Mesendoderm (in vitro differentiated cells): ENCODE data around the gene ENOX2.

Experiments used
- DNase-seq: peaks from one replicate; pipeline ENCODE4 v3.0.0; 2013
- H2AK5ac ChIP-seq: 2 replicates; pipeline ENCODE4 v1.6.1; 2013; ENCODE audit warnings: low read length, inconsistent platforms
- H2BK120ac ChIP-seq: 2 replicates; pipeline ENCODE4 v1.6.1; 2013; ENCODE audit warnings: low read depth, mild to moderate bottlenecking, low read length, moderate library complexity, mixed read lengths
- H2BK15ac ChIP-seq: replicated peaks from 2 replicates; pipeline ENCODE4 v1.6.1; 2013; ENCODE audit warnings: low read depth, mild to moderate bottlenecking, moderate library complexity
- H2BK5ac ChIP-seq: 2 replicates; pipeline ENCODE4 v1.6.1; 2013; ENCODE audit warnings: low read length, inconsistent platforms
- H3K18ac ChIP-seq: 2 replicates; pipeline ENCODE4 v1.6.1; 2013; ENCODE audit warnings: mild to moderate bottlenecking, low read length, mixed read lengths
- H3K23ac ChIP-seq: one replicate; pipeline ENCODE4 v1.6.1; 2013; ENCODE audit warnings: low read length
- H3K27ac ChIP-seq: 2 replicates; pipeline ENCODE4 v1.5.1; 2013; ENCODE audit warnings: low read depth, mild to moderate bottlenecking, inconsistent platforms, low read length, moderate library complexity
- H3K27me3 ChIP-seq: 2 replicates; pipeline ENCODE4 v1.6.1; 2013; ENCODE audit warnings: low read length, control low read depth, mild to moderate bottlenecking, inconsistent platforms; ENCODE audit not compliant: insufficient read depth, poor library complexity
- H3K36me3 ChIP-seq: 2 replicates; pipeline ENCODE4 v1.6.1; 2013; ENCODE audit warnings: low read length, inconsistent platforms; ENCODE audit not compliant: control insufficient read depth, insufficient read depth
- H3K4ac ChIP-seq: one replicate; pipeline ENCODE4 v1.6.1; 2013; ENCODE audit warnings: low read depth, mild to moderate bottlenecking, low read length, moderate library complexity
- H3K4me1 ChIP-seq: 2 replicates; pipeline ENCODE4 v1.6.1; 2013; ENCODE audit warnings: low read depth, low read length, inconsistent platforms; ENCODE audit not compliant: control insufficient read depth
- H3K4me2 ChIP-seq: 2 replicates; pipeline ENCODE4 v1.6.1; 2013; ENCODE audit warnings: low read length
- H3K4me3 ChIP-seq: 2 replicates; pipeline ENCODE4 v1.5.1; 2013; ENCODE audit warnings: mild to moderate bottlenecking, low read length
- H3K56ac ChIP-seq: one replicate; pipeline ENCODE4 v1.6.1; 2013; ENCODE audit warnings: low read length
- H3K79me1 ChIP-seq: 2 replicates; pipeline ENCODE4 v1.6.1; 2013; ENCODE audit warnings: low read length, inconsistent platforms
- H3K79me2 ChIP-seq: 2 replicates; pipeline ENCODE4 v1.6.1; 2013; ENCODE audit warnings: mild to moderate bottlenecking, low read length; ENCODE audit not compliant: control insufficient read depth, insufficient read depth
- H3K9ac ChIP-seq: 2 replicates; pipeline ENCODE4 v1.6.1; 2013; ENCODE audit warnings: low read length, inconsistent platforms
- H4K5ac ChIP-seq: one replicate; pipeline ENCODE4 v1.6.1; 2013; ENCODE audit warnings: low read length
- H4K8ac ChIP-seq: one replicate; pipeline ENCODE4 v1.6.1; 2013; ENCODE audit warnings: low read depth, mild to moderate bottlenecking, control low read depth, low read length, moderate library complexity
- WGBS: extraction: QIAGEN DNeasy Blood & Tissue Kit; methylation state at CpG from one replicate; pipeline ENCODE4 v1.1.7; 2013; ENCODE audit warnings: low lambda C conversion rate, missing lambda C conversion rate; ENCODE audit not compliant: insufficient coverage; ENCODE audit errors: extremely low coverage; 5-methylcytosine and 5-hydroxymethylcytosine counted together

ENOX2 gene

GRCh38 chrX:130769835-130770234 lies 133.2 kb downstream of the ENOX2 start:
- Histone ChIP-seq H3K27me3 (no peaks in the 10 kb centered on the region), H3K23ac (no peak overlapping the region), H2AK5ac (no peak overlapping the region), H3K4me3 (no peak overlapping the region), H3K9ac (no peak overlapping the region), H3K4me1 (no peaks in the 10 kb centered on the region), H4K5ac (no peak overlapping the region), H3K79me1 (no peaks in the 10 kb centered on the region), H3K56ac (no peak overlapping the region), H2BK15ac (no peak overlapping the region), H3K27ac (no peak overlapping the region), H3K4ac (no peak overlapping the region), H2BK5ac (no peak overlapping the region), H3K79me2 (no peaks in the 10 kb centered on the region), H2BK120ac (no peak overlapping the region), H3K18ac (no peak overlapping the region), H4K8ac (no peak overlapping the region), H3K4me2 (no peak overlapping the region), H3K36me3 (no peaks in the 10 kb centered on the region)
- WGBS, result no CpG with 5 or more reads among the region's 4 CpGs
- no peak for DNase-seq

- H4K5ac ChIP-seq, result no peak overlapping the region
- no peak overlapping the region for H2BK120ac ChIP-seq
- H3K9ac ChIP-seq, result no peak overlapping the region
- no peak for DNase-seq
- H4K8ac ChIP-seq, result no peak overlapping the region
- no CpG with 5 or more reads among the region's 1 CpG for WGBS
- no peak overlapping the region for H3K18ac ChIP-seq
- no peak overlapping the region for H3K27ac ChIP-seq
- no peak overlapping the region for H3K4me2 ChIP-seq
- H2BK15ac ChIP-seq, result no peak overlapping the region
- H3K4me3 ChIP-seq, result no peak overlapping the region
- no peak overlapping the region for H3K4ac ChIP-seq
- H3K4me1 ChIP-seq, result no peaks in the 10 kb centered on the region
- no peaks in the 10 kb centered on the region for H3K79me2 ChIP-seq
- H3K79me1 ChIP-seq, result no peaks in the 10 kb centered on the region
- no peak overlapping the region for H2BK5ac ChIP-seq
- no peak overlapping the region for H3K56ac ChIP-seq
- no peaks in the 10 kb centered on the region for H3K27me3 ChIP-seq
- H2AK5ac ChIP-seq, result no peak overlapping the region
- H3K36me3 ChIP-seq, result no peaks in the 10 kb centered on the region
- H3K23ac ChIP-seq, result no peak overlapping the region
These were observed 144.9 kb downstream of the ENOX2 start for GRCh38 chrX:130758072-130758471.

- Histone ChIP-seq H3K79me2 (no peaks in the 10 kb centered on the region), H3K4me2 (no peak overlapping the region), H3K23ac (no peak overlapping the region), H3K27ac (no peak overlapping the region), H2BK15ac (no peak overlapping the region), H3K4me3 (no peak overlapping the region), H4K8ac (no peak overlapping the region), H3K27me3 (no peaks in the 10 kb centered on the region), H3K4me1 (no peaks in the 10 kb centered on the region), H4K5ac (no peak overlapping the region), H3K18ac (no peak overlapping the region), H2BK5ac (no peak overlapping the region), H2BK120ac (no peak overlapping the region), H2AK5ac (no peak overlapping the region), H3K36me3 (no peaks in the 10 kb centered on the region), H3K79me1 (no peaks in the 10 kb centered on the region), H3K9ac (no peak overlapping the region), H3K4ac (no peak overlapping the region), H3K56ac (no peak overlapping the region)
- no CpG with 5 or more reads among the region's 4 CpGs for WGBS
- DNase-seq, result no peak
These were observed 146.8 kb downstream of the ENOX2 start for GRCh38 chrX:130756233-130756632.

- Histone ChIP-seq H3K36me3 (no peaks in the 10 kb centered on the region), H2BK120ac (no peak overlapping the region), H3K4me1 (no peaks in the 10 kb centered on the region), H4K5ac (no peak overlapping the region), H3K18ac (no peak overlapping the region), H3K4me3 (no peak overlapping the region), H3K27me3 (no peaks in the 10 kb centered on the region), H3K23ac (no peak overlapping the region), H3K27ac (no peak overlapping the region), H3K4me2 (no peak overlapping the region), H4K8ac (no peak overlapping the region), H3K9ac (no peak overlapping the region), H2BK5ac (no peak overlapping the region), H2AK5ac (no peak overlapping the region), H3K56ac (no peak overlapping the region), H3K4ac (no peak overlapping the region), H3K79me1 (no peaks in the 10 kb centered on the region), H3K79me2 (no peaks in the 10 kb centered on the region), H2BK15ac (no peak overlapping the region)
- no CpG with 5 or more reads among the region's 1 CpG for WGBS
- no peak for DNase-seq
These were observed 148.7 kb downstream of the ENOX2 start for GRCh38 chrX:130754353-130754752.

GRCh38 chrX:130746709-130747342 lies 156.2 kb downstream of the ENOX2 start:
- Histone ChIP-seq H4K8ac (no peak overlapping the region), H3K56ac (no peak overlapping the region), H2AK5ac (no peak overlapping the region), H4K5ac (no peak overlapping the region), H3K4me2 (no peak overlapping the region), H2BK15ac (no peak overlapping the region), H3K27ac (no peak overlapping the region), H3K18ac (no peak overlapping the region), H3K4me1 (no peaks in the 10 kb centered on the region), H3K23ac (no peak overlapping the region), H3K9ac (no peak overlapping the region), H3K4me3 (no peak overlapping the region), H2BK5ac (no peak overlapping the region), H3K79me1 (no peaks in the 10 kb centered on the region), H3K79me2 (no peaks in the 10 kb centered on the region), H3K36me3 (no peaks in the 10 kb centered on the region), H3K4ac (no peak overlapping the region), H3K27me3 (no peaks in the 10 kb centered on the region), H2BK120ac (no peak overlapping the region)
- WGBS, result no CpG with 5 or more reads among the region's 2 CpGs
- DNase-seq, result no peak

DNA sequence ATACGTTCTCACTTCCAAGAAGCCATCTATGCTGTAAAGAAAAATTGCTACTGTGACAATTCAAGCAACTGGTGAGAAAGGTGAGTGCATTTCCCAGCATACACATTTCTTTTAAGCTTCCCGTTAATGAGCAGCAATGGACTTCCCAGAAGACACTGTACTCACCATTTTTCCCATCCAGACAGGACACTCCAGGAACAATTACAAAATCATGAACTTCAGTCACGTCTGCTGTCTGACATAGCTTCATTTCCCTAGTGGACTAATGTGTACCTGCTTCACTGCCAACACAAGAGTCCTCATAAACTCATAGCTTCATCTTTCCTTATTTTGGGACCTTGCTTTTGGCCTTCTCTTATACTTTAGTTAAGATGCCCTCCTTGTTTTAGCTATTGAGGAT lies 156.9 kb downstream of the ENOX2 start:
- Histone ChIP-seq H3K79me1 (no peaks in the 10 kb centered on the region), H2BK5ac (no peak overlapping the region), H3K4me2 (no peak overlapping the region), H3K9ac (no peak overlapping the region), H3K27ac (no peak overlapping the region), H3K18ac (no peak overlapping the region), H3K79me2 (no peaks in the 10 kb centered on the region), H3K36me3 (no peaks in the 10 kb centered on the region), H4K5ac (no peak overlapping the region), H3K4me3 (no peak overlapping the region), H2BK120ac (no peak overlapping the region), H3K4me1 (no peaks in the 10 kb centered on the region), H3K56ac (no peak overlapping the region), H3K27me3 (no peaks in the 10 kb centered on the region), H3K4ac (no peak overlapping the region), H3K23ac (no peak overlapping the region), H2BK15ac (no peak overlapping the region), H2AK5ac (no peak overlapping the region), H4K8ac (no peak overlapping the region)
- WGBS, result no CpG with 5 or more reads among the region's 3 CpGs
- DNase-seq, result no peak
